Neuron (in vitro differentiated cells): ENCODE measurements around the gene DGCR6L.
"Not testable (repeated sequence)": the region's sequence is repeated elsewhere in the genome, so short reads cannot be mapped to it uniquely, and the experiment has no call there.

ENCODE experiments used
- H2AFZ ChIP-seq: one replicate; pipeline ENCODE4 v1.6.1; 2013; ENCODE audit warnings: low read depth, mild to moderate bottlenecking, inconsistent platforms, low read length, moderate library complexity
- H3K27me3 ChIP-seq: one replicate; pipeline ENCODE4 v1.6.1; 2013; ENCODE audit warnings: low read length; ENCODE audit not compliant: insufficient read depth
- H3K36me3 ChIP-seq: one replicate; pipeline ENCODE4 v1.6.1; 2013; ENCODE audit warnings: low read length; ENCODE audit not compliant: insufficient read depth
- H3K4me1 ChIP-seq: one replicate; pipeline ENCODE4 v1.6.1; 2013; ENCODE audit warnings: low read length; ENCODE audit not compliant: insufficient read depth
- H3K4me3 ChIP-seq: 2 replicates; pipeline ENCODE4 v1.5.1; 2013; ENCODE audit warnings: mild to moderate bottlenecking, low read length, moderate library complexity
- H3K9me3 ChIP-seq: one replicate; pipeline ENCODE4 v1.6.1; 2013; ENCODE audit warnings: low read length

The DGCR6L gene

DNA sequence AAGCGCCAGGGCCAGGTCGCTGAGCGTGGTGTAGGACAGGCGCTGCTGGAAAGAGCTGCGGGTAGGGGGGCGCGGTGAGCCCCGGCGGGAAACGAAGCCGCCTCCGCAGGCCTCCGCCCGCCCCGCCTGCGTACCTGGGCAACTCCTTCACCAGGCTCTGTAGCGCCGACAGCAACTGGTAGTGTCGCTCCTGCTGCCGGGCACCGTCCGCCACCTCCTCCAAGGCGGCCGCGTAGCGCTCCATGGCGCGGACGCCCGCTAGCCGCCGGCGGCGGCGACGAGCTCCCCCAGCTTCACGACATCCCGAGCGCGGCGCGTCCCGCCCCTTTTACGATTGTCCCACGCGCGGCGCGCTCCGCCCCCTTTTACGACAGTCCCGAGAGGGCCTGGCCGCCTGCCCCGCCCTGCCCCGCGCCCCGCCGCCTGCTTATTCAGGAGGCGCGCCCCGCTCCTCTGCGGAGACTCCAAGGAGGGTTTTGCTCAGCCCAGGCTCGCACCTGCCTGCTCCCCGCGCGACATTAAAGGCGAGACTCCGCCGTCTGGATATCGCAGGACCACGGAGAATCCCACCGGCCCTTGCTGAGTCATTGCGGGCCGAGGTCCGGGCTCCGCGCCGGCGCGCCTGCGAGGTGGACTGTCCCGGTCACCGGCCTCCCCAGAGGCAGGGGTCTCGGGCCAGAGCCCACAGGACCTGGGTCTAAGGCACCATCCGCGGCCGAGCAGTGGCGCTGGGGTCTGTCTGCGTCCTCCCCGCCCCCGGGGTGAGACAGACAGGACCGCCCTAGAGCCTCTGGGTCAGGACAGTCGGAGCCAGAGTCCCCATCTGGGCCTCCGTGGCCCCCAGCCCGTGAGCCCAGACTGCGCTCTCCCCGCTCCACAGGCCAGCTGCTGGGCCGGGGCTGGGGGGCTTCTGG lies at the start of gene DGCR6L:
Gene DGCR6L (minus strand): TSS at position 316 of the 914 bp plus-strand sequence. CDS start 72 bp downstream, at position 244.
- H2AFZ ChIP-seq, result peak within 1 kb of the TSS; percentile 91
- peaks cover 32% of the 10 kb centered on the region for H3K4me1 ChIP-seq
- H3K4me3 ChIP-seq, result peak within 1 kb of the TSS; percentile 97
- no peaks in the 10 kb centered on the region for H3K27me3 ChIP-seq
- no peaks in the 10 kb centered on the region for H3K36me3 ChIP-seq
- H3K9me3 ChIP-seq, result no peaks in the 10 kb centered on the region

DNA sequence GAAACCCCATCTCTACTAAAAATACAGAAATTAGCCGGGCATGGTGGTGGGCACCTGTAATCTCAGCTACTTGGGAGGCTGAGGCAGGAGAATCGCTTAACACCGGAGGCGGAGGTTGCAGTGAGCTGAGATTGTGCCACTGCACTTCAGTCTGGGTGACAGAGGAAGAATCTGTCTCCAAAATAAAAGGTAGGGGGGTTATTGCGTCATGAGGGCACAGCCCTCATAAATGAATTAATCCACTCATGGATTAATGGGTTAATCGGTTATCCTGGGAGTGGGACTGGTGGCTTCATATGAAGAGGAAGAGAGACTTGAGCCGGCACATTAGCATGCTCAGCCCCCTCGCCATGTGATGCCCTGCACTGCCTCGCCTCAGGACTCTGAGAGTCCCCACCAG lies 49.0 kb upstream of the DGCR6L start:
- not testable (repeated sequence) for H2AFZ ChIP-seq, H3K36me3 ChIP-seq, H3K4me1 ChIP-seq, H3K27me3 ChIP-seq, H3K9me3 ChIP-seq, H3K4me3 ChIP-seq

- not testable (repeated sequence) for H3K9me3 ChIP-seq, H3K36me3 ChIP-seq
Measured at GRCh38 chr22:20366841-20367240, 47.0 kb upstream of the DGCR6L start.

GRCh38 chr22:20364335-20365260 lies 44.7 kb upstream of the DGCR6L start:
- H3K9me3 ChIP-seq, H2AFZ ChIP-seq, H3K27me3 ChIP-seq, H3K36me3 ChIP-seq, H3K4me3 ChIP-seq, H3K4me1 ChIP-seq: not testable (repeated sequence)

More at GRCh38 chr22:20366841-20367240, 47.0 kb upstream of the DGCR6L start:
- not testable (repeated sequence) for H3K4me1 ChIP-seq, H3K27me3 ChIP-seq, H3K4me3 ChIP-seq, H2AFZ ChIP-seq

GRCh38 chr22:20362403-20362802 lies 42.5 kb upstream of the DGCR6L start:
- H2AFZ ChIP-seq, H3K4me3 ChIP-seq, H3K27me3 ChIP-seq, H3K9me3 ChIP-seq, H3K4me1 ChIP-seq, H3K36me3 ChIP-seq: not testable (repeated sequence)

DNA sequence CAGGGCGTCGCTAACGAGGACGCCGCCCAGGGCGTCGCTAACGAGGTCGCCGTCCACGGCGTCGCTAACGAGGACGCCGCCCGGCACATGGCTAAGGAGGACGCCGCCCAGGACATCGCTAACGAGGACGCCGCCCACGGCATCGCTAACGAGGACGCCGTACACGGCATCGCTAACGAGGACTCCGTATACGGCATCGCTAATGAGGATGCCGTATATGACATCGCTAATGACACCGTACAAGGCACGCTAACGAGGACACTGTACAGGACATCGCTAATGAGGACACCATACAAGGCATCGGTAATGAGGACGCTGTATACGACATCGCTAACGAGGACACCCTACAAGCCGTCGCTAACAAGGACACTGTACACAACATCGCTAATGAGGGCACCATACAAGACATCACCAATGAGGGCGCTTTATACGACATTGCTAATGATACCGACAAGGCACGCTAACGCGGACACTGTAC lies 41.9 kb upstream of the DGCR6L start:
- not testable (repeated sequence) for H2AFZ ChIP-seq, H3K4me3 ChIP-seq, H3K36me3 ChIP-seq, H3K9me3 ChIP-seq, H3K27me3 ChIP-seq, H3K4me1 ChIP-seq

- H3K4me1 ChIP-seq, H3K36me3 ChIP-seq, H2AFZ ChIP-seq, H3K9me3 ChIP-seq, H3K4me3 ChIP-seq, H3K27me3 ChIP-seq: not testable (repeated sequence)
Measured at GRCh38 chr22:20360866-20361751, 41.2 kb upstream of the DGCR6L start.

DNA sequence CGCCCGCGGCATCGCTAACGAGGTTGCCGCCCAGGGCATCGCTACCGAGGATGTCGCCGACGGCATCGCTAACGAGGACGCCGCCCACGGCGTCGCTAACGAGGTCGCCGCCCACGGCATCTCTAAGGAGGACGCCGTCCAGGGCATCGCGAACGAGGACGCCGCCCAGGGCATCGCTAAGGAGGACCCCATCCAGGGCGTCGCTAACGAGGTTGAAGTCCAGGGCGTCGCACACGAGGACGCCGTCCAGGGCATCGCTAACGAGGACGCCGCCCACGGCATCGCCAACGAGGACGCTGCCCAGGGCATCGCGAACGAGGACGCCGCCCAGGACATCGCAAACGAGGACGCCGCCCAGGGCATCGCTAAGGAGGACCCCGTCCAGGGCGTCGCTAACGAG lies 40.4 kb upstream of the DGCR6L start:
- not testable (repeated sequence) for H3K4me1 ChIP-seq, H3K4me3 ChIP-seq, H3K9me3 ChIP-seq, H3K27me3 ChIP-seq, H3K36me3 ChIP-seq, H2AFZ ChIP-seq

DNA sequence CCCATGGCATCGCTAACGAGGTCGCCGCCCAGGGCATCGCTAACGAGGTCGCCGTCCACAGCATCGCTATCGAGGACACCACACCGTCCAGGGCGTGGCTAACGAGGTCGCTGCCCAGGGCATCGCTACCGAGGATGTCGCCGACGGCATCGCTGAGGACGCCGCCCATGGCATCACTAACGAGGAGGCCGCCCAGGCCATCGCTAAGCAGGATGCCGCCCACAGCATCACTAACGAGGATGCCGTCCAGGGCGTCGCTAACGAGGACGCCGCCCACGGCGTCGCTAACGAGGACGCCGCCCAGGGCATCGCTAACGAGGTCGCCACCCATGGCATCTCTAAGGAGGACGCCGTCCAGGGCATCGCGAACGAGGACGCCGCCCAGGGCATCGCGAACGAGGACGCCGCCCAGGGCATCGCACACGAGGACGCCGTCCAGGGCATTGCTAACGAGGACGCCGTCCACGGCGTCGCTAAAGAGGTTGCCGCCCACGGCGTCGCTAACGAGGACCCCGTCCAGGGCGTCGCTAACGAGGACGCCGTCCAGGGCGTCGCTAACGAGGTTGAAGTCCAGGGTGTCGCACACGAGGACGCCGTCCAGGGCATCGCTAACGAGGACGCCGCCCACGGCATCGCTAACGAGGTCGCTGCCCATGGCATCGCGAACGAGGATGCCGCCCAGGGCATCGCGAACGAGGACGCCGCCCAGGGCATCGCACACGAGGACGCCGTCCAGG lies 38.8 kb upstream of the DGCR6L start:
- H3K4me1 ChIP-seq, H3K36me3 ChIP-seq, H3K4me3 ChIP-seq: not testable (repeated sequence)

DNA sequence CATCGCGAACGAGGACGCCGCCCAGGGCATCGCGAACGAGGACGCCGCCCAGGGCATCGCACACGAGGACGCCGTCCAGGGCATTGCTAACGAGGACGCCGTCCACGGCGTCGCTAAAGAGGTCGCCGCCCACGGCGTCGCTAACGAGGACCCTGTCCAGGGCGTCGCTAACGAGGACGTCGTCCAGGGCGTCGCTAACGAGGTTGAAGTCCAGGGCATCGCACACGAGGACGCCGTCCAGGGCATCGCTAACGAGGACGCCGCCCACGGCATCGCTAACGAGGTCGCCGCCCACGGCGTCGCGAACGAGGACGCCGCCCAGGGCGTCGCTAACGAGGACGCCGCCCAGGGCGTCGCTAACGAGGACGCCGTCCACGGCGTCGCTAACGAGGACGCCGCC lies 38.1 kb upstream of the DGCR6L start:
- not testable (repeated sequence) for H3K4me3 ChIP-seq, H3K27me3 ChIP-seq

More for the DNA sequence above, 38.8 kb upstream of the DGCR6L start:
- not testable (repeated sequence) for H2AFZ ChIP-seq, H3K27me3 ChIP-seq, H3K9me3 ChIP-seq

GRCh38 chr22:20356906-20357305 lies 37.0 kb upstream of the DGCR6L start:
- H3K36me3 ChIP-seq, H3K9me3 ChIP-seq, H3K27me3 ChIP-seq, H2AFZ ChIP-seq, H3K4me3 ChIP-seq, H3K4me1 ChIP-seq: not testable (repeated sequence)

More for the DNA sequence above, 38.1 kb upstream of the DGCR6L start:
- not testable (repeated sequence) for H3K36me3 ChIP-seq, H2AFZ ChIP-seq, H3K9me3 ChIP-seq, H3K4me1 ChIP-seq

DNA sequence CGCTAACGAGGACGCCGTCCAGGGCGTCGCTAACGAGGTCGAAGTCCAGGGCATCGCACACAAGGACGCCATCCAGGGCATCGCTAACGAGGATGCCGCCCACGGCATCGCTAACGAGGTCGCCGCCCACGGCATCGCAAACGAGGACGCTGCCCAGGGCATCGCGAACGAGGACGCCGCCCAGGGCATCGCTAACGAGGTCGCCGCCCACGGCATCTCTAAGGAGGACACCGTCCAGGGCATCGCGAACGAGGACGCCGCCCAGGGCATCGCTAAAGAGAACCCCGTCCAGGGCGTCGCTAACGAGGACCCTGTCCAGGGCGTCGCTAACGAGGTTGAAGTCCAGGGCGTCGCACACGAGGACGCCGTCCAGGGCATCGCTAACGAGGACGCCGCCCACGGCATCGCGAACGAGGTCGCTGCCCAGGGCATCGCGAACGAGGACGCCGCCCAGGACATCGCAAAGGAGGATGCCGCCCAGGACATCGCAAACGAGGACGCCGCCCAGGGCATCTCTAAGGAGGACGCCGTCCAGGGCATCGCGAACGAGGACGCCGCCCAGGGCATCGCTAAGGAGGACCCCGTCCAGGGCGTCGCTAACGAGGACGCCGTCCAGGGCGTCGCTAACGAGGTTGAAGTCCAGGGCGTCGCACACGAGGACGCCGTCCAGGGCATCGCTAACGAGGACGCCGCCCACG lies 36.2 kb upstream of the DGCR6L start:
- H3K4me1 ChIP-seq, H3K36me3 ChIP-seq, H2AFZ ChIP-seq, H3K27me3 ChIP-seq, H3K9me3 ChIP-seq, H3K4me3 ChIP-seq: not testable (repeated sequence)
